HL-60 (cell line): Measurements from ENCODE around the gene C14orf180.

ENCODE experiments used
- POLR2AphosphoS5 ChIP-seq: IDR thresholded peaks from 2 replicates; pipeline ENCODE4 v1.6.1; 2012; ENCODE audit warnings: low read depth
- SPI1 ChIP-seq: IDR thresholded peaks from 2 replicates; pipeline ENCODE4 v1.6.1; 2012; ENCODE audit warnings: low read depth, mild to moderate bottlenecking, borderline replicate concordance
- TF ChIP-seq, protein P1 (sequence below): IDR thresholded peaks from one replicate; pipeline ENCODE4 v1.5.1; 2011; ENCODE audit warnings: low read length, control low read depth, inconsistent platforms; ENCODE audit not compliant: insufficient read depth
- TF ChIP-seq, protein P2 (sequence below): IDR thresholded peaks from 2 replicates; pipeline ENCODE4 v1.6.1; 2012; ENCODE audit warnings: low read depth; ENCODE audit not compliant: insufficient replicate concordance

DNA sequence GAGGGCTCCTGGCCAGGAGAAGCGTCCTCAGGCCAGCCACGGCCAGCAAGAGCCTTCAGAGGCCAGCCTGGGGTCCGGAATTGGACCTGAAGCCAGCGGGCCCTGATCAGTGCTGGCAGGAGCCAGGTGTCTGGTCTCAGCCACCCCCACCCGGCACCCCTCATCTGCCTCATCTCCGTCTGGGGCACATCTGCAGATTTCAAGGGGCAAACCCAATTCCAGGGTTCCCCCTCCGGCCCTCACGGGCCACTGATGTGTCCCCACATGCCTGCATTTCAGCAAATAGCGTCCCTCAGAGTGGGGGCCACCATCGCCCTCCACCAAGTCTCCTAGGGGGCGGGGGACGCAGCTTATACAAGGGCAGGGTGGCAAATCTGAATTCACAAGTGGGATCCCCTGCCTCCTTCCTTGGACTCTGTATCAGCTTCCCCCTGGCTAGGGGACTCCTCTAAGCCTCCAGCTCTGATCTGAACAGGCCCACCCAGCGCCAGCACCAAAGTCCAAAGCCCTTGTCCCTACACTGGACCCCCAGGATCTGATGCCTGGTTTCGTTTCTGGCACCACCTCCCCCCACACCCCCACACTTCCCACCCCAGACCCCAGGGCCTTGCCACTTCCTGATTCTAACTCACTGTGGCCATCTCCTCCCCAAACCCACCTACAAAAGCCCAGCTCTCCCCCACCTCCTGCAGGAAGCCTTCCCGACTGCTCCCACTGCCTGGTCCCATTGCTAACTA lies 14.9 kb downstream of the C14orf180 start:
- TF ChIP-seq, protein P1, sequence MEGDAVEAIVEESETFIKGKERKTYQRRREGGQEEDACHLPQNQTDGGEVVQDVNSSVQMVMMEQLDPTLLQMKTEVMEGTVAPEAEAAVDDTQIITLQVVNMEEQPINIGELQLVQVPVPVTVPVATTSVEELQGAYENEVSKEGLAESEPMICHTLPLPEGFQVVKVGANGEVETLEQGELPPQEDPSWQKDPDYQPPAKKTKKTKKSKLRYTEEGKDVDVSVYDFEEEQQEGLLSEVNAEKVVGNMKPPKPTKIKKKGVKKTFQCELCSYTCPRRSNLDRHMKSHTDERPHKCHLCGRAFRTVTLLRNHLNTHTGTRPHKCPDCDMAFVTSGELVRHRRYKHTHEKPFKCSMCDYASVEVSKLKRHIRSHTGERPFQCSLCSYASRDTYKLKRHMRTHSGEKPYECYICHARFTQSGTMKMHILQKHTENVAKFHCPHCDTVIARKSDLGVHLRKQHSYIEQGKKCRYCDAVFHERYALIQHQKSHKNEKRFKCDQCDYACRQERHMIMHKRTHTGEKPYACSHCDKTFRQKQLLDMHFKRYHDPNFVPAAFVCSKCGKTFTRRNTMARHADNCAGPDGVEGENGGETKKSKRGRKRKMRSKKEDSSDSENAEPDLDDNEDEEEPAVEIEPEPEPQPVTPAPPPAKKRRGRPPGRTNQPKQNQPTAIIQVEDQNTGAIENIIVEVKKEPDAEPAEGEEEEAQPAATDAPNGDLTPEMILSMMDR, result no peak
- TF ChIP-seq, protein P2, sequence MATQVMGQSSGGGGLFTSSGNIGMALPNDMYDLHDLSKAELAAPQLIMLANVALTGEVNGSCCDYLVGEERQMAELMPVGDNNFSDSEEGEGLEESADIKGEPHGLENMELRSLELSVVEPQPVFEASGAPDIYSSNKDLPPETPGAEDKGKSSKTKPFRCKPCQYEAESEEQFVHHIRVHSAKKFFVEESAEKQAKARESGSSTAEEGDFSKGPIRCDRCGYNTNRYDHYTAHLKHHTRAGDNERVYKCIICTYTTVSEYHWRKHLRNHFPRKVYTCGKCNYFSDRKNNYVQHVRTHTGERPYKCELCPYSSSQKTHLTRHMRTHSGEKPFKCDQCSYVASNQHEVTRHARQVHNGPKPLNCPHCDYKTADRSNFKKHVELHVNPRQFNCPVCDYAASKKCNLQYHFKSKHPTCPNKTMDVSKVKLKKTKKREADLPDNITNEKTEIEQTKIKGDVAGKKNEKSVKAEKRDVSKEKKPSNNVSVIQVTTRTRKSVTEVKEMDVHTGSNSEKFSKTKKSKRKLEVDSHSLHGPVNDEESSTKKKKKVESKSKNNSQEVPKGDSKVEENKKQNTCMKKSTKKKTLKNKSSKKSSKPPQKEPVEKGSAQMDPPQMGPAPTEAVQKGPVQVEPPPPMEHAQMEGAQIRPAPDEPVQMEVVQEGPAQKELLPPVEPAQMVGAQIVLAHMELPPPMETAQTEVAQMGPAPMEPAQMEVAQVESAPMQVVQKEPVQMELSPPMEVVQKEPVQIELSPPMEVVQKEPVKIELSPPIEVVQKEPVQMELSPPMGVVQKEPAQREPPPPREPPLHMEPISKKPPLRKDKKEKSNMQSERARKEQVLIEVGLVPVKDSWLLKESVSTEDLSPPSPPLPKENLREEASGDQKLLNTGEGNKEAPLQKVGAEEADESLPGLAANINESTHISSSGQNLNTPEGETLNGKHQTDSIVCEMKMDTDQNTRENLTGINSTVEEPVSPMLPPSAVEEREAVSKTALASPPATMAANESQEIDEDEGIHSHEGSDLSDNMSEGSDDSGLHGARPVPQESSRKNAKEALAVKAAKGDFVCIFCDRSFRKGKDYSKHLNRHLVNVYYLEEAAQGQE, result no peak
- TF ChIP-seq SPI1, result no peak
- no peak for TF ChIP-seq POLR2AphosphoS5
